HCT116 (cell line): ENCODE measurements around the gene GABBR2. TPM values are rescaled to one million over a fixed set of nuclear protein-coding genes. Genes with fewer than 3 reads are reported as not detected.

Experiments used
- ATAC-seq: fragments of 200-7000 bp; cut with Tn5 transposase; 2 replicates; pipeline ENCODE4 v1.9.1; 2020; ENCODE audit warnings: mild to moderate bottlenecking, moderate library complexity
- BruUV-seq: library from RNA; stranded (reverse); fragments of 400-500 nt; replicated peaks from 2 replicates; lab custom pipeline; 2021; lab: Mats Ljungman, UMichigan
- CTCF ChIA-PET: fragments of 300-600 bp; sonication (Branson Sonifier 250); formaldehyde crosslinking; loops from one replicate; lab custom pipeline; 2021; ENCODE audit warnings: antibody characterized with exemption; lab: Charles Lee
- POLR2A ChIA-PET: fragments of 300-600, 350-600 bp; sonication (Branson Sonifier 250); formaldehyde crosslinking; loops from one replicate; lab custom pipeline; 2021; ENCODE audit warnings: antibody characterized with exemption; lab: Charles Lee
- RAD21 ChIA-PET, 2 experiments: fragments of 300-600 bp; sonication (Branson Sonifier 250); formaldehyde crosslinking; loops; one replicate each; lab custom pipeline; 2023; ENCODE audit warnings: low total read pairs in 2 of 2; ENCODE audit not compliant: uncharacterized antibody in 2 of 2, unreplicated experiment in 2 of 2, low non-redundant PET in 1 of 2; lab: Charles Lee
- DNase-seq: peaks from one replicate; pipeline ENCODE4 v3.0.0-alpha.2; 2010; ENCODE audit warnings: low read depth, low spot score
- H2AFZ ChIP-seq: fragments of 200-600 bp; shearing (Covaris generic), sonication (generic); 2 replicates; pipeline ENCODE4 v1.6.1; 2017; ENCODE audit warnings: low read depth, mixed run types, mixed read lengths, antibody characterized with exemption, low read length; ENCODE audit not compliant: poor library complexity, severe bottlenecking
- H3K27ac ChIP-seq: 2 replicates; pipeline ENCODE4 v1.5.1; 2012; ENCODE audit warnings: low read depth, low read length
- H3K27me3 ChIP-seq: fragments of 200-600 bp; sonication (generic); 2 replicates; pipeline ENCODE4 v1.6.1; 2016; ENCODE audit warnings: mixed run types, low read length, mixed read lengths; ENCODE audit not compliant: insufficient read depth
- H3K36me3 ChIP-seq, 2 experiments: fragments of 200-500 bp in 1 of 2; fragments of 200-600 bp in 1 of 2; sonication (Bioruptor generic) in 1 of 2; sonication (generic) in 1 of 2; 2 replicates each; pipeline versions ENCODE4 v1.5.1 to v1.6.1; 2014 to 2016; ENCODE audit warnings: low read length in 2 of 2, inconsistent platforms in 1 of 2, mixed read lengths in 1 of 2, mixed run types in 1 of 2; ENCODE audit not compliant: insufficient read depth in 2 of 2, control insufficient read depth in 1 of 2
- H3K4me1 ChIP-seq, 2 experiments: fragments of 200-600 bp in 1 of 2; sonication (generic) in 1 of 2; 2 replicates each; pipeline versions ENCODE4 v1.5.1 to v1.6.1; 2012 to 2017; ENCODE audit warnings: low read length in 2 of 2, inconsistent platforms in 1 of 2, mild to moderate bottlenecking in 1 of 2, mixed read lengths in 1 of 2, mixed run types in 1 of 2, moderate library complexity in 1 of 2; ENCODE audit not compliant: insufficient read depth in 2 of 2, control insufficient read depth in 1 of 2
- H3K4me2 ChIP-seq: fragments of 200-600 bp; sonication (generic); 2 replicates; pipeline ENCODE4 v1.6.1; 2017; ENCODE audit warnings: mixed run types, low read length, mixed read lengths
- H3K4me3 ChIP-seq, 2 experiments: fragments of 200-600 bp in 1 of 2; sonication (generic) in 1 of 2; replicated peaks in 1 of 2; 2 replicates each; pipeline ENCODE4 v1.5.1; 2011 to 2016; ENCODE audit warnings: low read length in 2 of 2, control low read depth in 1 of 2, low read depth in 1 of 2, mild to moderate bottlenecking in 1 of 2, mixed read lengths in 1 of 2, mixed run types in 1 of 2
- H3K79me2 ChIP-seq: fragments of 200-600 bp; sonication (generic); 2 replicates; pipeline ENCODE4 v1.6.1; 2017; ENCODE audit warnings: mild to moderate bottlenecking, mixed run types, low read length, moderate library complexity, mixed read lengths; ENCODE audit not compliant: insufficient read depth
- H3K9ac ChIP-seq: fragments of 200-600 bp; sonication (generic); 2 replicates; pipeline ENCODE4 v1.6.1; 2016; ENCODE audit warnings: low read length, mixed read lengths
- H3K9me2 ChIP-seq: fragments of 200-600 bp; sonication (generic), shearing (Covaris generic); 2 replicates; pipeline ENCODE4 v1.6.1; 2017; ENCODE audit warnings: mixed run types, mild to moderate bottlenecking, moderate library complexity; ENCODE audit not compliant: insufficient read depth
- H3K9me3 ChIP-seq, 2 experiments: fragments of 200-500 bp in 1 of 2; fragments of 200-600 bp in 1 of 2; sonication (Bioruptor generic) in 1 of 2; sonication (generic) in 1 of 2; 2 replicates each; pipeline ENCODE4 v1.6.1; 2014 to 2017; ENCODE audit warnings: low read length in 2 of 2, mixed read lengths in 2 of 2, inconsistent platforms in 1 of 2, low read depth in 1 of 2, mild to moderate bottlenecking in 1 of 2, mixed run types in 1 of 2, moderate library complexity in 1 of 2; ENCODE audit not compliant: control insufficient read depth in 1 of 2, insufficient read depth in 1 of 2
- H4K20me1 ChIP-seq: fragments of 200-600 bp; sonication (generic), shearing (Covaris generic); 2 replicates; pipeline ENCODE4 v1.6.1; 2017; ENCODE audit warnings: mixed run types, mild to moderate bottlenecking, moderate library complexity; ENCODE audit not compliant: insufficient read depth
- CBX3 ChIP-seq: IDR thresholded peaks from 2 replicates; pipeline ENCODE4 v1.6.1; 2012; ENCODE audit warnings: low read depth
- EGR1 ChIP-seq: IDR thresholded peaks from 2 replicates; pipeline ENCODE4 v1.6.1; 2012; ENCODE audit warnings: low read depth
- ELF1 ChIP-seq: IDR thresholded peaks from 2 replicates; pipeline ENCODE4 v1.6.1; 2012; ENCODE audit warnings: low read depth, borderline replicate concordance
- EZH2 ChIP-seq: fragments of 200-600 bp; sonication (generic); IDR thresholded peaks from 2 replicates; pipeline ENCODE4 v1.6.1; 2017; ENCODE audit warnings: antibody characterized with exemption, mixed run types
- JUND ChIP-seq: IDR thresholded peaks from 2 replicates; pipeline ENCODE4 v1.6.1; 2012
- RAD21 ChIP-seq: IDR thresholded peaks from 2 replicates; pipeline ENCODE4 v1.6.1; 2012; ENCODE audit warnings: low read depth, mild to moderate bottlenecking
- SIN3A ChIP-seq: IDR thresholded peaks from 2 replicates; pipeline ENCODE4 v1.6.1; 2012; ENCODE audit warnings: low read depth
- TCF7L2 ChIP-seq: IDR thresholded peaks from 2 replicates; pipeline ENCODE4 v1.7.0; 2011; ENCODE audit warnings: borderline replicate concordance, inconsistent platforms; ENCODE audit not compliant: insufficient read depth, insufficient read length; ENCODE audit errors: extremely low read depth
- YY1 ChIP-seq: IDR thresholded peaks from 2 replicates; pipeline ENCODE4 v1.6.1; 2011; ENCODE audit warnings: low read length, low read depth, moderate library complexity, mild to moderate bottlenecking; ENCODE audit not compliant: insufficient replicate concordance; ENCODE audit errors: extremely low read depth
- ZFX ChIP-seq: fragments of 450-650 bp; IDR thresholded peaks from 2 replicates; pipeline ENCODE4 v1.6.1; 2017
- ZNF274 ChIP-seq: fragments of 200-500 bp; sonication (Bioruptor generic); IDR thresholded peaks from 2 replicates; pipeline ENCODE4 v1.6.1; 2014; ENCODE audit warnings: mild to moderate bottlenecking, low read depth, low read length, inconsistent platforms
- intact Hi-C: fragments of 100-400 bp; cut with micrococcal nuclease; formaldehyde crosslinking; loops from 2 replicates; pipeline ENCODE4 v1.10.0; 2022
- total RNA-seq: library from RNA; stranded (reverse); gene quantifications from one replicate; pipeline ENCODE4 v1.2.1, GENCODE V29; 2021; ENCODE audit not compliant: unreplicated experiment
- TF ChIP-seq, protein P1 (sequence below): IDR thresholded peaks from 2 replicates; pipeline ENCODE4 v1.6.1; 2012; ENCODE audit warnings: low read depth
- TF ChIP-seq, protein P2 (sequence below), 3 experiments: fragments of 200-600 bp in 1 of 3; sonication (generic) in 1 of 3; IDR thresholded peaks in 2 of 3; conservative IDR thresholded peaks in 1 of 3; 2 replicates each; pipeline ENCODE4 v1.5.1; 2012 to 2017; ENCODE audit warnings: low read depth in 2 of 3, low read length in 2 of 3, antibody characterized with exemption in 1 of 3, borderline replicate concordance in 1 of 3, control low read depth in 1 of 3, mild to moderate bottlenecking in 1 of 3, mixed read lengths in 1 of 3, mixed run types in 1 of 3, moderate library complexity in 1 of 3; ENCODE audit not compliant: insufficient read depth in 1 of 3
- TF ChIP-seq, protein P3 (sequence below): IDR thresholded peaks from 2 replicates; pipeline ENCODE4 v1.6.1; 2012
- TF ChIP-seq, protein P4 (sequence below): IDR thresholded peaks from 2 replicates; pipeline ENCODE4 v1.6.1; 2011; ENCODE audit warnings: mild to moderate bottlenecking, low read length, moderate library complexity; ENCODE audit not compliant: insufficient replicate concordance; ENCODE audit errors: extremely low read depth
- TF ChIP-seq, protein P5 (sequence below): IDR thresholded peaks from 2 replicates; pipeline ENCODE4 v1.6.1; 2012

Gene GABBR2
- total RNA-seq, 1 experiment from 2014 or later, result 0.15 TPM

DNA sequence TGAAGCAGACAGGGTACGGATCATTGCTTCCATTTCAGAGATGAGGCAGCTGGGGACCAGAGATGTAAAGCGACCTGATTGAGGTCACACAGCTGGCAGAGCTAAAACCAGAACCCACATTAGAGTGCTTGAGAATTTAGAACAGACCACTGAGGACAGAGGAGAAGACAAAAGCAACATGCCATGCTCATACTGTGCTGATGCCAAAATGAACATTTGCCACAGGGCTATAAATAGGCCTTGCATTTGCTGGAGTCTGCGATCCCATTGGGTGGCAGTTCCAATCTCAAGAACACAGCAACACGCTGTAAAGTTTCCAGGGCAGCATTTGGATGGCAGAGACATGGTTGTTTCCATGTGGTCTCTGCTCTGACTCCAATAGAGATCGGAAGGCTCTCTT, 230.9 kb downstream of the GABBR2 start:
- H3K27ac ChIP-seq, result no peak overlapping the region
- H4K20me1 ChIP-seq, result no peaks in the 10 kb centered on the region
- ATAC-seq, result no peak
- H3K4me3 ChIP-seq, result no peak overlapping the region
- no peak for TF ChIP-seq RAD21
- TF ChIP-seq ELF1, result no peak
- no peak for TF ChIP-seq SIN3A
- TF ChIP-seq, protein P1, sequence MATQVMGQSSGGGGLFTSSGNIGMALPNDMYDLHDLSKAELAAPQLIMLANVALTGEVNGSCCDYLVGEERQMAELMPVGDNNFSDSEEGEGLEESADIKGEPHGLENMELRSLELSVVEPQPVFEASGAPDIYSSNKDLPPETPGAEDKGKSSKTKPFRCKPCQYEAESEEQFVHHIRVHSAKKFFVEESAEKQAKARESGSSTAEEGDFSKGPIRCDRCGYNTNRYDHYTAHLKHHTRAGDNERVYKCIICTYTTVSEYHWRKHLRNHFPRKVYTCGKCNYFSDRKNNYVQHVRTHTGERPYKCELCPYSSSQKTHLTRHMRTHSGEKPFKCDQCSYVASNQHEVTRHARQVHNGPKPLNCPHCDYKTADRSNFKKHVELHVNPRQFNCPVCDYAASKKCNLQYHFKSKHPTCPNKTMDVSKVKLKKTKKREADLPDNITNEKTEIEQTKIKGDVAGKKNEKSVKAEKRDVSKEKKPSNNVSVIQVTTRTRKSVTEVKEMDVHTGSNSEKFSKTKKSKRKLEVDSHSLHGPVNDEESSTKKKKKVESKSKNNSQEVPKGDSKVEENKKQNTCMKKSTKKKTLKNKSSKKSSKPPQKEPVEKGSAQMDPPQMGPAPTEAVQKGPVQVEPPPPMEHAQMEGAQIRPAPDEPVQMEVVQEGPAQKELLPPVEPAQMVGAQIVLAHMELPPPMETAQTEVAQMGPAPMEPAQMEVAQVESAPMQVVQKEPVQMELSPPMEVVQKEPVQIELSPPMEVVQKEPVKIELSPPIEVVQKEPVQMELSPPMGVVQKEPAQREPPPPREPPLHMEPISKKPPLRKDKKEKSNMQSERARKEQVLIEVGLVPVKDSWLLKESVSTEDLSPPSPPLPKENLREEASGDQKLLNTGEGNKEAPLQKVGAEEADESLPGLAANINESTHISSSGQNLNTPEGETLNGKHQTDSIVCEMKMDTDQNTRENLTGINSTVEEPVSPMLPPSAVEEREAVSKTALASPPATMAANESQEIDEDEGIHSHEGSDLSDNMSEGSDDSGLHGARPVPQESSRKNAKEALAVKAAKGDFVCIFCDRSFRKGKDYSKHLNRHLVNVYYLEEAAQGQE, result no peak
- TF ChIP-seq, protein P2, sequence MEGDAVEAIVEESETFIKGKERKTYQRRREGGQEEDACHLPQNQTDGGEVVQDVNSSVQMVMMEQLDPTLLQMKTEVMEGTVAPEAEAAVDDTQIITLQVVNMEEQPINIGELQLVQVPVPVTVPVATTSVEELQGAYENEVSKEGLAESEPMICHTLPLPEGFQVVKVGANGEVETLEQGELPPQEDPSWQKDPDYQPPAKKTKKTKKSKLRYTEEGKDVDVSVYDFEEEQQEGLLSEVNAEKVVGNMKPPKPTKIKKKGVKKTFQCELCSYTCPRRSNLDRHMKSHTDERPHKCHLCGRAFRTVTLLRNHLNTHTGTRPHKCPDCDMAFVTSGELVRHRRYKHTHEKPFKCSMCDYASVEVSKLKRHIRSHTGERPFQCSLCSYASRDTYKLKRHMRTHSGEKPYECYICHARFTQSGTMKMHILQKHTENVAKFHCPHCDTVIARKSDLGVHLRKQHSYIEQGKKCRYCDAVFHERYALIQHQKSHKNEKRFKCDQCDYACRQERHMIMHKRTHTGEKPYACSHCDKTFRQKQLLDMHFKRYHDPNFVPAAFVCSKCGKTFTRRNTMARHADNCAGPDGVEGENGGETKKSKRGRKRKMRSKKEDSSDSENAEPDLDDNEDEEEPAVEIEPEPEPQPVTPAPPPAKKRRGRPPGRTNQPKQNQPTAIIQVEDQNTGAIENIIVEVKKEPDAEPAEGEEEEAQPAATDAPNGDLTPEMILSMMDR (IDR thresholded peaks at IDR 0.05 in 2 of 3, conservative IDR thresholded peaks at IDR 0.05 in 1 of 3; ENCODE audit: borderline replicate concordance in 1 of 3, insufficient read depth in 1 of 3, low read depth in 2 of 3, low read length in 2 of 3), result no peak
- TF ChIP-seq ZNF274, result no peak
- TF ChIP-seq EZH2, result no peak
- TF ChIP-seq, protein P3, sequence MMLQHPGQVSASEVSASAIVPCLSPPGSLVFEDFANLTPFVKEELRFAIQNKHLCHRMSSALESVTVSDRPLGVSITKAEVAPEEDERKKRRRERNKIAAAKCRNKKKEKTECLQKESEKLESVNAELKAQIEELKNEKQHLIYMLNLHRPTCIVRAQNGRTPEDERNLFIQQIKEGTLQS, result no peak
- TF ChIP-seq ZFX, result no peak
- TF ChIP-seq EGR1, result no peak
- no peak for TF ChIP-seq YY1
- TF ChIP-seq, protein P4, sequence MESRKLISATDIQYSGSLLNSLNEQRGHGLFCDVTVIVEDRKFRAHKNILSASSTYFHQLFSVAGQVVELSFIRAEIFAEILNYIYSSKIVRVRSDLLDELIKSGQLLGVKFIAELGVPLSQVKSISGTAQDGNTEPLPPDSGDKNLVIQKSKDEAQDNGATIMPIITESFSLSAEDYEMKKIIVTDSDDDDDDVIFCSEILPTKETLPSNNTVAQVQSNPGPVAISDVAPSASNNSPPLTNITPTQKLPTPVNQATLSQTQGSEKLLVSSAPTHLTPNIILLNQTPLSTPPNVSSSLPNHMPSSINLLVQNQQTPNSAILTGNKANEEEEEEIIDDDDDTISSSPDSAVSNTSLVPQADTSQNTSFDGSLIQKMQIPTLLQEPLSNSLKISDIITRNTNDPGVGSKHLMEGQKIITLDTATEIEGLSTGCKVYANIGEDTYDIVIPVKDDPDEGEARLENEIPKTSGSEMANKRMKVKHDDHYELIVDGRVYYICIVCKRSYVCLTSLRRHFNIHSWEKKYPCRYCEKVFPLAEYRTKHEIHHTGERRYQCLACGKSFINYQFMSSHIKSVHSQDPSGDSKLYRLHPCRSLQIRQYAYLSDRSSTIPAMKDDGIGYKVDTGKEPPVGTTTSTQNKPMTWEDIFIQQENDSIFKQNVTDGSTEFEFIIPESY, result no peak
- TF ChIP-seq, protein P5, sequence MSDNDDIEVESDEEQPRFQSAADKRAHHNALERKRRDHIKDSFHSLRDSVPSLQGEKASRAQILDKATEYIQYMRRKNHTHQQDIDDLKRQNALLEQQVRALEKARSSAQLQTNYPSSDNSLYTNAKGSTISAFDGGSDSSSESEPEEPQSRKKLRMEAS, result no peak
- no peak for TF ChIP-seq CBX3
- TF ChIP-seq TCF7L2, result no peak
- no peak for TF ChIP-seq JUND
- TF ChIP-seq, all 23 proteins: peak for 0
- H3K9ac ChIP-seq, result no peak overlapping the region
- H3K4me1 ChIP-seq, result peaks cover 0 to 13% of the 10 kb centered on the region in 2 experiments; a peak in 1 of 4 replicates
- intact Hi-C loops, result no loop called here
- H3K36me3 ChIP-seq, result no peaks in the 10 kb centered on the region
- H3K27me3 ChIP-seq, result no peaks in the 10 kb centered on the region
- ChIA-PET CTCF (no interaction called here), POLR2A (no interaction called here), RAD21 (no interaction called here)
- H3K9me3 ChIP-seq, result no peaks in the 10 kb centered on the region
- H2AFZ ChIP-seq, result no peak overlapping the region
- no peak for DNase-seq
- no TSS peak for BruUV-seq
- H3K4me2 ChIP-seq, result no peak overlapping the region
- H3K79me2 ChIP-seq, result no peaks in the 10 kb centered on the region
- H3K9me2 ChIP-seq, result no peaks in the 10 kb centered on the region
